ENCODE results near the gene PCDH7.

The PCDH7 gene

DNA sequence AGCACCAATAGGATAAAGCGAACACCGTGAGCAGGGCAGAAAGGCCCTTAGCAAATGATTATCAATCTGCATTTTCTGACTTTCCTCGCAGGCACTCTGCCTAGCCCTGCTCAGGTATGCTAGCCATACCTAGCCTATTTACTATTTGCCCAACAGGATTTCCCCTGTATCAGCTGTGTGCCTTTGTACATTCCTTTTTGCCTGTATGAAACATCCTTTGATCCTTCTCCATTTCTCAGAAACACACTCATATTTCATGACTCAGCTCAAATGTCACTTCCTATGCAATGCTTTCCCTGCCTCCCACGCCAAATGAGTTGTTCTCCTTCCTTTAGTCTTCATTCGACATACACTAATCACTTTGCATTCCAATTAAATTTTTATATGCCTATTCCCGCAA, 37.2 kb downstream of the PCDH7 start:
- POLR2A ChIA-PET: no interaction called here

DNA sequence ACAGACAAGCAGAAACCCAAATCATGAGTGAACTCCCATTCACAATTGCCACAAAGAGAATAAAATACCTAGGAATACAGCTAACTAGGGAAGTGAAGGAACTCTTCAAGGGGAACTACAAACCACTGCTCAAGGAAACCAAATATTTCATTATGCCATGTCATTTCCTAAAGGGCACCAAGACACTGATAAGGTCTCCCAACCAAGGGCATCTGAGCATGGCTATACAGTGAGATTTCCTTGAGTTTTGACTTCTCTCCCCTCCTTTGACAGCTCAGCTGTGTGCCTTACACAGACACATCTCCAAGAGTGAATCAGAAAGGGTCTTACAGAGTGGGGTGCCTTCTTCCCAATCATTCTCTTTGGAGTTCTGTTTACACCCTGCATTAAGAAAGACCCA, 40.4 kb downstream of the PCDH7 start:
- DNase-seq (ENCODE audit: extremely low spot score): no peak
- POLR2A ChIA-PET: no interaction called here
- TF ChIP-seq, protein P1, sequence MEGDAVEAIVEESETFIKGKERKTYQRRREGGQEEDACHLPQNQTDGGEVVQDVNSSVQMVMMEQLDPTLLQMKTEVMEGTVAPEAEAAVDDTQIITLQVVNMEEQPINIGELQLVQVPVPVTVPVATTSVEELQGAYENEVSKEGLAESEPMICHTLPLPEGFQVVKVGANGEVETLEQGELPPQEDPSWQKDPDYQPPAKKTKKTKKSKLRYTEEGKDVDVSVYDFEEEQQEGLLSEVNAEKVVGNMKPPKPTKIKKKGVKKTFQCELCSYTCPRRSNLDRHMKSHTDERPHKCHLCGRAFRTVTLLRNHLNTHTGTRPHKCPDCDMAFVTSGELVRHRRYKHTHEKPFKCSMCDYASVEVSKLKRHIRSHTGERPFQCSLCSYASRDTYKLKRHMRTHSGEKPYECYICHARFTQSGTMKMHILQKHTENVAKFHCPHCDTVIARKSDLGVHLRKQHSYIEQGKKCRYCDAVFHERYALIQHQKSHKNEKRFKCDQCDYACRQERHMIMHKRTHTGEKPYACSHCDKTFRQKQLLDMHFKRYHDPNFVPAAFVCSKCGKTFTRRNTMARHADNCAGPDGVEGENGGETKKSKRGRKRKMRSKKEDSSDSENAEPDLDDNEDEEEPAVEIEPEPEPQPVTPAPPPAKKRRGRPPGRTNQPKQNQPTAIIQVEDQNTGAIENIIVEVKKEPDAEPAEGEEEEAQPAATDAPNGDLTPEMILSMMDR (IDR thresholded peaks at IDR 0.05; ENCODE audit: control extremely low read depth, extremely low read depth, low read depth, missing control alignments): no peak
- CTCF ChIA-PET: interaction anchor here (2.6 kb wide), 1 partner anchor 10 kb away, joined by 12 read pairs; no protein-coding TSS in a partner anchor

More for the DNA sequence above, 37.2 kb downstream of the PCDH7 start:
- TF ChIP-seq, protein P1 (IDR thresholded peaks at IDR 0.05; ENCODE audit: control extremely low read depth, extremely low read depth, low read depth, missing control alignments): no peak
- no peak for DNase-seq (ENCODE audit: extremely low spot score)
- CTCF ChIA-PET: interaction anchor here (1.0 kb wide), 1 partner anchor 11 kb away, joined by 3 read pairs; no protein-coding TSS in a partner anchor

DNA sequence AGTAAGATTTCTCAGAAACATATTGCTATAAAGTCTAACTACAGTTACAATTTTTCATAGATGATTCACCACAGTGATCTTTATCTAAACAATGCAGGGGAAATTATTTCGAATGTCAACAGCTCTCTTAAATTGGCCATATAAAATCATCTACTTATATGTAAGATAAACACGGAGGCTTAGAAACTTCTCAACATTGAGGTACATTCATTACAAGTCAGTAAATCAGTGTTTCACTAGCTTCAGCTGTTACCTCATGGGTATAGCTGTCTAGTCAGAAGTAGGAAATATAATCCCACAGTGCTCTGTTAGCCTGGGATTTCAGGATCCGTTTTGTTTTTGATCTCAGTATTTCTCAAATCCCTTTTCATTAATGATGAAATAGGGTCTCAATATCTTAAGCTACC, 43.2 kb downstream of the PCDH7 start:
- TF ChIP-seq, protein P1 (IDR thresholded peaks at IDR 0.05; ENCODE audit: control extremely low read depth, extremely low read depth, low read depth, missing control alignments): no peak
- CTCF ChIA-PET: no interaction called here

DNA sequence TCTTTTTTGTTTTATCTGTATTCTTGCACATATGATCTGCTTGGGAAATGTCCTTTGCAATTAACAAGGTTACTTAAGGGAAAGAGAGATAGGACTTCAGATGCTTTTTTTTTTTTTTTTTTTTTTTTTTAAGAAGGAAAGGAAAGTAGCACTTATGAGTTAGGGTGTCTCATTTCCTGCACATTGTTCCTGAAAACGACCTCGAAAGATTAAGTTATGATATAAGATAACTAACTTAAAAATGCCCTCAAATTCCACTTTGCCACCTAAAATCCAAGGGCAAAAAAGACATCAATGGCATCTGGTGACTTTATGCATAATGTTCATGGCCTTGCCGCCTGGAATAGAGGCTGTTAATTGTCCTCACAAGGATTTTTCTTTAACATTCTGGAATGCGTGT, 44.9 kb downstream of the PCDH7 start:
- CTCF ChIA-PET: no interaction called here
- POLR2A ChIA-PET: no interaction called here

More for the DNA sequence above, 43.2 kb downstream of the PCDH7 start:
- POLR2A ChIA-PET: no interaction called here
- no peak for DNase-seq (ENCODE audit: extremely low spot score)

DNA sequence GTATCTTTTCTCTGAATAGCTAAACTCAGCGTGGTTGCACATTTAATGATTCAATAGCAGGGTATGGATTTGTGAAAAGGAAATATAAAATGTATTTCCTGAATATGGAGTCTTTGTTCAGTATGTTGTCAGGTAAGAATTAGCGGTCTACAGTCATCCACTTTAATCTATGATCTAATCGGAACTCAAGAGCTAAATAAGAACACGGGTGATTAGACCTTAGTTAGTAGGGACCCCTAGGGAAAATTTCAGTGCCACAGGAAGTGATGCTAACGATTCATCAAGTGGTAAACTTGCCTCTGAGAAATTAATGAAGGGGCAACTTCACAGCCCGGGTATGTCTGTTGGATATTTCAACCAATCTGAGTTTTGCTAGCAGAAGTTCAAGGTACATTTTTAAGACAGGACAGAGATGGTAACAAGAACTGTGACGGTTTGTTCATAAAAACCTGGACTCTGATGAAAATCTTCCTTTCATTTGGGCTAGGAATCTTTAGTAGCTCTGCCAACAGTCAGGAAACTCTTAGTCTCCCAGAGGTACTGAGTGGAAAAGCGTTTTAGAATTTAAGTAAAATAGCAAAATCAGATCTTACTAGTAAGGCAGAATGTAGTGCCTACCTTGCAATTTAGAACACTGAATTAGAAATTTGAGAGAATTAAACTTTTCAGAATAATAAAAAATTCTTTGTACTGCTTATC, 47.1 kb downstream of the PCDH7 start:
- TF ChIP-seq, protein P1 (IDR thresholded peaks at IDR 0.05; ENCODE audit: control extremely low read depth, extremely low read depth, low read depth, missing control alignments): no peak
- DNase-seq (ENCODE audit: extremely low spot score): no peak
- ChIA-PET CTCF (interaction anchor here (0.9 kb wide), 1 partner anchor 11 kb away, joined by 3 read pairs; no protein-coding TSS in a partner anchor), POLR2A (no interaction called here)

More for the DNA sequence above, 44.9 kb downstream of the PCDH7 start:
- no peak for DNase-seq (ENCODE audit: extremely low spot score)
- TF ChIP-seq, protein P1 (IDR thresholded peaks at IDR 0.05; ENCODE audit: control extremely low read depth, extremely low read depth, low read depth, missing control alignments): no peak

DNA sequence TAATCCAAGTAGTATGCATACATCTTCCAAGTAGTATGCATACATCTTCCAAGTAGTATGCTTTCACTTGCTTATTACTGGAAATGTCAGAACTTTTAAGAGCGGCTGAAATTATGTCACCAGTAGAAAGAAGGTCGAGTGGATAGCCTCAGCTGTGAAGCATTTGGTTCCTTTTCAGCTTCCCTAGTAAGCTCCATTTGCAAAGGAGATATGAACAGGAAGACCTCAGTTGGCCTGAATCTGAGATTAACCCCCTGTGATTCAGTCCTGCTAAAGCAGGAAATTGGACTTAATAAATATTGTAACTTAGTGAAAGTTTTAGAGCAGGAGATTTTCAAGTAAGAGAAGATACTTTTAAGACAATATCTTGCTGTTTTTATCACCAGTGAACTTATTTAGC, 48.1 kb downstream of the PCDH7 start:
- DNase-seq (ENCODE audit: extremely low spot score): no peak
- ChIA-PET CTCF (interaction anchor here (0.9 kb wide), 1 partner anchor 12 kb away, joined by 3 read pairs; no protein-coding TSS in a partner anchor), POLR2A (no interaction called here)
- TF ChIP-seq, protein P1 (IDR thresholded peaks at IDR 0.05; ENCODE audit: control extremely low read depth, extremely low read depth, low read depth, missing control alignments): no peak
